GM18873 (cell line): ENCODE measurements around the gene KMT2C.
"Not testable (repeated sequence)": the region's sequence is repeated elsewhere in the genome, so short reads cannot be mapped to it uniquely, and the experiment has no call there.

ENCODE experiments used
- ATAC-seq: cut with Tn5 transposase; IDR thresholded peaks from one replicate; pipeline ENCODE4 v1.9.1; 2021; ENCODE audit warnings: mild to moderate bottlenecking, moderate library complexity, moderate number of reproducible peaks; ENCODE audit not compliant: unreplicated experiment, low FRiP score

Gene KMT2C

DNA sequence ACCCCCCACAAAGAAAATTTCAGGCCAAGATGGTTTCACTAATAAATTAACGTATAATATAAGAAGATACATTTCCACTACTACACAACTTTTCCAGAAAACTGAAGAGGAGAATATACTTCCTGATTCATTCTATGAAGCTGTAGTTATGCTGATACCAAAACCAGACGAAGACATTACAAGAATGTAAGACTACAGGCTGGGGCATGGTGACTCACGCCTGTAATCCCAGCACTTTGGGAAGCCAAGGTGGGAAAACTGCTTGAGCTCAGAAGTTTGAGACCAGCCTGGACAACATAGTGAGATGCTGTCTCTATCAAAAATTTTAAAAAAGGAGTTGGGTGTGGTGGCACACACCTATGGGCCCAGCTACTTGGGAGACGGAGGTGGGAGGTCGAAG lies 201.4 kb downstream of the KMT2C start:
- not testable (repeated sequence) for ATAC-seq

DNA sequence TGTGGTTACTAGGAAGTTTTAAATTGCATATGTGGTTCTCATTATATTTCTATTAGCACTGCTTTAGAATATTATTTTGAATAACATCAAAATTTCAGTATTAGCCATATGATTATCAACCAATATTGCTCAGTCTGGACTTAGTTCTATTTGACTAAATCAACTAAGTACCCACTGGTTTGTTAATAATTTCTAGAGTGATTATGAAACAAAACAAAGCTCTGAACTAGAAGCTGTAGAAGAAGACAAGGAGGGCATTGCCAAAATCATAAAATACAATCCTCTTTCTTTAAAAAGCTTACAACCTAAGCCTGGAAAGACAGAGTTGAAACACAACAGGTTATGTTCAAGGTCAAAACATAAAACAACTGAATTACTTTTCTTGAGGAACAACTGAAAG lies 204.7 kb downstream of the KMT2C start:
- ATAC-seq: no peak

DNA sequence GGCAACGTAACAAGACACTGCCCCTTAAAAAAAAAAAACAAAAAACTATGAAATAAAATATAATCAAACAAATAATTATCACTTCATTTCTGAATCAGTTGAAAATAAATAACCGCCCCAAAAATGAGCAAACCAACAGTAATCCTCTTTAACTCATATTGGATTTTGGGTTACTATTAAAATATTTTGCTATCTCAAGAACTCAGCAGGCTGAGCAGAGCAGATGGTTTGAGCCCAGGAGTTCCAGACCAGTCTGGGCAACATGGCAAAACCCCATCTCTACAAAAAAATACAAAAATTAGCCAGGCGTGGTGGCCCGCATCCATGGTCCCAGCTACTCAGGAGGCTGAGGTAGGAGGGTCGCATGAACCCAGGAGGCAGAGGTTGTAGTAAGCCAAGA lies 216.2 kb downstream of the KMT2C start:
- not testable (repeated sequence) for ATAC-seq

DNA sequence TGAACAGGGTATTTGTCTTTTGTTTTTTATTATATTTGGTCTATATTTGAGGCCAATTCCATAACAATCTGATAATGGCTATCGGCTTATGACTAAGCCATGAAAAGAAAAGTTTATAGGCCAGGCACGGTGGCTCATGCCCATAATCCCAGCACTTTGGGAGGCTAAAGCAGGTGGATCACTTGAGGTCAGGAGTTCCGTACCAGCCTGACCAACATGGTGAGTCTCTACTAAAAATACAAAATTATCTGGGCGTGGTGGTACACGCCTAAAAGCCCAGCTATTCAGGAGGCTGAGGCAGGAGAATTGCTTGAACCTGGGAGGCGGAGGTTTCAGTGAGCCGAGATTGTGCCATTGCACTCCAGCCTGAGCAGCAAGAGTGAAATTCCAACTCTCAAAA lies 227.0 kb downstream of the KMT2C start:
- ATAC-seq: not testable (repeated sequence)

DNA sequence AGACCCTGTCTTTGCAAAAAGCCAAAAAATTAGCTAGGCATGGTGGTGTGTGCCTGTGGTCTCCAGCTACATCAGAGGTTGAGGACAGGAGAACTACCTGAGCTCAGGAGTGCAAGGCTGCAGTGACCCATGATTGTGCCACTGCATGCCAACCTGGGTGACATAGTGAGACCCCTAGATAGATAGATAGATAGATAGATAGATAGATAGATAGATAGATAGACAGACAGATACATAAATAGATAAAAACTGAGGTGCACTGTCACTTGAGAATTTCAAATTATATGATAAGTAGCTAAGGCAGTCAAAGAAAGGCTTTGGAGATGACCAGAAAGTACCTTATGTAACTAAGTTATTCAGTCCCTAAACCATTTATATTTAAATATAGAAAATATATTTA lies 231.4 kb downstream of the KMT2C start:
- ATAC-seq: not testable (repeated sequence)

DNA sequence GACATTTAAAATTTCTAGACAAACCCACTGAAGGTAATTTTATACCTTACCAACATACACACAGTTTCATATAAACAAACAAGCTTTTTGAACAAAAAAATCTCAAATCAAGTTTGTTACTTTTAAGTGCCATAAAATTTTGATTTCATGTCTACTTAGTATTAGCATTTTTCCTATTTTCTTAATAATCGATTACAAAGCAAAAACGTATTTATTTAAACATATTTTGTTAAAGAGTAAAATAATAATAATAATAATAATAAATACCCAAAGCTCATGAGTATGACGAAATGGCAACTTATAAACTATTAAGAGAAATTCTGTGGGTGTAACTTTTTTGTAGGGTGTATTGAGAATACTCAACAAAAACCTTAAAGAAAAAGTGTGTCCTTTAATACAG lies 232.7 kb downstream of the KMT2C start:
- no peak for ATAC-seq

DNA sequence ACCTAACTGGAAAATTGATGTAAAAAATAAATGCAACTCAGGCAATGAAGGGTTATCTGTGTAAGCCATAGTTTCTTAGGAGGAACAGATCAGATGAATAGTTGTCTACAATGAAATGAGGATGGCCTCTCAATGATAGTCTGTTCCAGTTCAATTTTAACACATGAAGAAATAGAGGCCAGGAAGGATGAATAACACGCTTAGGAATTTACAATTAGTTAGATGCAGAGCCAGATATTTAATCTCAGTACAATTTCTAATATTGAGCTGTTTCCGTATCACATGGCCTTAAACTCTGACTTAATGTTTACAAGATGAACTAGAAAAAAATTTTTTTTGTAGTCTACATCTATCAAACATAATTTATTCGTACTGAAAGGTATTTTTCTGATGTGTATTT lies 233.7 kb downstream of the KMT2C start:
- ATAC-seq: no peak

DNA sequence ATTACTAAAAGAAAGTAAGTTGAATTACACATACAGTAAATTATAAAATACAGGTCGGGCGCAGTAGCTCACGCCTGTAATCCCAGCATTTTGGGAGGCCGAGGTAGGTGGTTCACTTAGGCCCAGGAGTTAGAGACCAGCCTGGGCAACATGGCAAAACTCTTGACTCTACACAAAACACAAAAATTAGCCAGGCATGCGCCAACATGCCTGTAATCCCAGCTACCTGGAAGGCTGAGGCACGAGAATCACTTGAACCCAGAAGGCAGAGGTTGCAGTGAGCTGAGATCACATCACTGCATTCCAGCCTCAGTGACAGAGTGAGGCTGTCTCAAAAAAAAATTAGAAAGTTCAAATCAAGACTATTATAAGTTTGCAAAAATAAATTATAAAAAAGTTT lies 235.4 kb downstream of the KMT2C start:
- no peak for ATAC-seq

DNA sequence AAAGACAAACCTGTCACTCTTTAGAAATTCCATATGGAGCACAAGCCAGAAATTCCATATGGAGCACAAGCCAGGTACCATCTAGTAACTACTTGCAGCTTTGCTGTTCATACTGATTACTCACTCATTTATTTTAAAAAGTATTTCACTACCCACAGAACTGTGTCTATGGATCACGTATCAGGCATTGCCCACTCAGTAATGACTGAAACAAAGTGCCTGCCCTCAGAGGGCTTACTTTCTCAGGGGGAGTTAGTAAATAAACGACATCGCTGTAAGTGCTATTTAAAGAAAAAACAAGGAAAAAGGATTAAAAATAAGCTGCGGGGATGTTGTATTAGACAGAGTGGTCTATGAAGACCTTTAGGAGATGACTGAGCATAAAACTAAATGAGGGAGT lies 239.4 kb downstream of the KMT2C start:
- ATAC-seq: no peak

DNA sequence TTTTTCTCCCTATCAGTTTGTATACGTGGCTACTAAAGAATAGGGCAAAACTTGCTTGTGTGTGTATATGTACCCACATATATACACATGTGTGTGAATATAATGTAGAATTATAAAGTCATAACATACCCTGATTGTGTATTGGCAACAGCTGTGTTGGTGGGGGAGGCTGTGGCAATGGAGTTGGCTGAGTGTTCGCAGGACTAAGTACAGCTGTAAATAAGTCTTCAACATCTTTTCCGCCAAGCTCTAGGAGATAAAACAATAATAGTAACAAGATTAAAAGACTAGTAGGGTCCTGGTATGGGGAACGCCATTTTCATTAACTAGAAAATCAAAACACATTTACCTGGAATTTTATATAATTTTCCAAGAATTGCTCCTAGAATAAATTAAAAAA lies 241.9 kb downstream of the KMT2C start:
- no peak for ATAC-seq

DNA sequence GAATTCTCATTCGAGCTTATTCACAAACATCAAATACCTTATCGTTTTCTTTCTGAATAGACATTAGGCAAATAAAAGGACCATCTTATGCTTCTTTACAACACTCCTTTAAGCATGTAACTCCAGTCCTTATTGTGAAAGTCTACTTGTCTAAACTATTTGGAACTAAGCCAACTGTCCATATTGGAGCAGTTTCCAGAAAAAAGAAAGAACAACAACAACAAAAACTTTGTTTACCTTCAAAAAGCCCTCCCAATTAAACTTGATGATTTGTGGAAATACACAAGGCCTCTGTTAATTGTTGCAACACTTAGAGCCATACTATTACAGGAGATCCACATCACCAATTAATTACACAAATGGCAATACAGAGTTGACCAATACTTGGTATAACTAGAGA lies 246.7 kb downstream of the KMT2C start:
- ATAC-seq: no peak

DNA sequence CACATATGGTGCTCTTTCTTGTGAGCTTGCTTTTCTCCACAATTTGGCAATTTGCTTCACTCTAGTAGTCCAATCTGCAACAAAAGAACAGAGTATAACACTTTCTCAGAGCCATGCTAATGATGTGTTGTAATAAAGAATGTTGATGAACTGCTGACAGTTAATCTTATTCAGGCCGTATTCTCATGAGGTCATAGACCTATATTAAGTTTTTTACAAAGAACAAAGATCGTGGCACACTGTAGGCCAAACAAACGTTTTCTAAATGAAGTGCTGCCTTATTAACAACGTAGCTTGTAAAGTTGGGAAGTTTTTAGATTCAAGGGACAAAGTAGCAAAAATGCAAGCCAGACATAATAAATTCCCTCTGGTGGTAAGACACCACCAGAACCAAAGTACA lies 250.2 kb downstream of the KMT2C start:
- ATAC-seq: no peak

DNA sequence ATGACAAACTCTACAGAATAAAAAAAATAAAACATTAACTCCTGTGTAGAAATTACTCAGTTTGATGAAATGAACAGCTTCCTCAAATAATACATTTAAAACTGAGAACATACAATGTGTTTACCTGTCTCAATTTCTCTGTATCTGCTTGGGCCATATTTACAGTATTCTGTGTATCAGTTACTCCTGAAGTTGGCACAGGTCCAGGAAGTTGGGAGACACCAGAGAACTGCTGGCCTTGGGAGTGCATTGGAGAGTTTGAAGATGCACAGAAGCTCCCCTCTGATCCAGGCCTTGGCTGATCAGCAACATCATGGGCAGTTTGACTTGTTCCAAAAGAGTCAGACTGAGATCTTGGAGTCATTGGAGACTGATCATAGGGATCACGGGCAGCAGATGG lies 255.2 kb downstream of the KMT2C start:
- ATAC-seq: no peak

DNA sequence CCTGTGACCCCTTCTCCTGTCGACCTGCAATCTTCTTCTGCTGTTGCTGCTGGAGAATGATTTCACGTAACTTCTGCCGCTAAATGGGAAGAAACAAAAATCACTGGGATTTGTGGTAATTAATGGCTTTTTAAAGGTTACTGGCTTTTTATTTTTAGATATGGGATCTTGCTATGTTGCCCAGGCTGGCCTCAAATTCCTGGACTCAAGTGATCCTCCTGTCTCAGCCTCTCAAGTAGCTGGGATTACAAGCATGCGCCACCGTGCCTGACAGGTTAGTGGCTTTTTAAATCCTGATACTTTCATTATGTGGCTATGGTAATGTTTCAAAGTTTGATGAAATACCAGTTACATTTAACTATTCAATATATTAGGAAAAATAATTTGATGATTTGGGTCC lies 255.8 kb downstream of the KMT2C start:
- no peak for ATAC-seq

DNA sequence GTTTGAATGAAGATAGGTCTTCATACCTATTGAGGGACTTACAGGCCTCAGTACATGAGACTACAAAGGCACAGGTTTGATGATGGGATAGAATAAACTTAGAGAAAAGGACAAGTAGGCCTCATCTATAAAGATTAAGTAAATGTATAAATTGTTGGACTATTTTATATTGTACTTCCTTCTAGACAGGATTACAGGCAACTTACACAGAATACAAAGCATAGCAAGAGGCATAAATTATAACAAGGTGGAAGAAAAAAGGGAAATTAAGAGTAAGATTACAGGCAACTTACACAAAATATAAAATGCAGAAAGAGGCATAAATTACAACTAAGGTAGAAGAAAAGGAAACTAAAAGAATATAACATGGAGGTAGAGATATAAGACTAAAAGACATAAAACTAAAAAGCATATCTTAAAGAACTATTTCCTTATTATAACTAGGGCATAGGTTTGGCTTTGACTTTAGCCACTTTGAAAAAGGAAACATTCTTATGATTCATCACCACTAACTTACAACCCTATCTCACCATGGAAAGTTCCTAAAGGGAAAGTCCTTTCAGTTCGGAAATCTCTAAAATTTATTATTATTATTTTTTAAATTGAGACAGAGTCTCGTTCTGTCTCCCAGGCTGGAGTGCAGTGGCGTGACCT lies 257.3 kb downstream of the KMT2C start:
- no peak for ATAC-seq

DNA sequence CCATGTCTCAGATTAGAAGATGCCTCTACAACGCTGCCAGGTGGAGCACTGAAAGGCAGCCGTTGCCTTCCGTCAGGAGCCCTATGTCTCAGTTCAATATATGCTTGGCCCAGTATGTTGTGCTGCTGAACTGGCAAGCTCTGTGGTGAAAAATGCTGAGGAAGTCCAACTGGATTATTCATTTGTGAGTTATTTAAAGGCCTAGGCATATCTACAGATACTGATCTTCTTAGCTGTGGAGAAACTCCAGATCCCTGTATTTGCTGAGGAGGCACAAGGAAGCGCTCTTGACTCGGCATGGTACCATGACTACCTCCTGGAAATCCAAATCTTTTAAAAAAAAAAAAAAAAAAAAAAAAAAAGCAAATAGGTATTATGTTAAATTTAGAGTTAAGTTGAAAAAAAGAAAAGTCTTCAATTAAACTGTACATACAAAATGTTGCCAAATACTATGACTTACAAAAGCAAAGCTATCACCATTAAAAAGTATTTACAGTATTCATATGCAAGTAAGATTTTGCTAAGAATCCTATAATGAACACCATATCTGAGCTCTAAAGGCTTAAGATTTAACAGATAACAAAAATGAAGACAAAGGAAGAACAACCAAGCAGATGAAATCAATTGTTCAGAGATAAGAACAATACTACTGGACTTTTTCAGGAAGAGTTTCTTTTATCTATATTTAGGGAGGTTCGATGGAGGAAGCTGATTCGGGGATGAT lies 258.0 kb downstream of the KMT2C start:
- no peak for ATAC-seq

DNA sequence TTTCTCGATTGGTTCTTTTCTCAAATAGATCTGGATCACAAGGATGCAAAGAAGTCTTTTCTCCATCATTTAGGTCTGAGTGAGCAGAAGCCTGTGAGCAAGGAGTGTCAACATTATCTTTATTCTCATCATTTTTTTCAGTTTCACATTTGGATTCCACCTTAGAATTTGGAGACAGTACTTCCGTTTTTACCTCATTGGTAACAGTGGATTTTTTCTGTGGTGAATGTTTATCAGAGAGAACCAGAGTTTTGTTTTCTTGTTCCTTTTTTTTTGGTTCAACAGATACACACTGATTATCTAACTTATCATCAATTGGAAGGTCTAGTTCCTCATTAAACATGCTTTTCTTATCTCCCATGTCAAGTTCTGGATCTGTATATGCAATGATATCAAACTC lies 259.0 kb downstream of the KMT2C start:
- no peak for ATAC-seq

DNA sequence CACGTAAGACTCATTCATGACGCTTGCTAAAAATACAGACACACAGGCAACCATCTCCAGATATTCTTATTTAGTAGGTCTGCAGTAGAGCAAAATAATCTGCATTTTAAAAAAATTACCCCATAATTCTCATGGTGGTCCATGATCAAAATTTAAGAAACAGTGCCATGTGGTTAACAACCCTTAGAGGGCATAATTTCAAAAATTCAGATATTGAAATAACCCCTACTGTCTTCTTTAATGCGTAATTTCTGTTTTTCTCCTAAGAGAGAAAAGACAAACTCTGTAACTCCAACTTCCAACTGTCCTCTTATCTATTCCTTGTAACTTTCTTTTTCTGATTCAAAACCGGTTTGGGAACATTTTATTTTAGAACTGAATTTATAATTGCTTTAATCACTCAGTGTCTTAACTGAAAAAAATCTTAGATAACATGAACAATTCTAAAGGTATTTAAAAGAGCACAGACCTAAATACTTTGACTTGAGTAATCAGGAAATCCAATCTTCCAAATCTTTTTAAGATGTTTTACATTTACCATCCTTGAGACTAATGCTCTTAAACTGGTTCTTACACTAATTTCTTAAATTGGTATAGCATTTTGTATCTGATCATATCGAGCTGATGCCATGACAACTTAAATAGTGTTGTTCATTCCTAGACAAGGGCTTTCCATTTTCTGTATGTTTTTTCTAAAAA lies 262.3 kb downstream of the KMT2C start:
- no peak for ATAC-seq

DNA sequence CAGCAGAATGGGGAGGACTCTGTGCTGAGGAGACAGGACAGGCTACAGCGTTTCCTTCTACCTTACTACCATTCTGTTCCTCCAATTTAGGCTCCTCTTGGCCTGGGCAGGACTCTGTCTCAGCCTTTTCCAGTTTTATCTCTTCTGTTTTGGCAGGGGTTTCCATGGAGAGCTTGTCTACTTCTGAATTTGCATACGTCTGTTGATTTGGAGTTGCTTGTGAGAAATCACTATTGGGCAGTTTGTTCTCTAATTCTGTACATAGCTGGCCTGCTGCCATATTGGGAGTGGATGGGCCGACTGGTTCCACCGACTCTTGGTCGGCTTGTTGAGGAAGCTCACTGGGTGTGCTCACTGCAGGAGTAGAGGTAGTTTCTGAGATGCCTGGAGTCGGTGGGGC lies 273.5 kb downstream of the KMT2C start:
- no peak for ATAC-seq

DNA sequence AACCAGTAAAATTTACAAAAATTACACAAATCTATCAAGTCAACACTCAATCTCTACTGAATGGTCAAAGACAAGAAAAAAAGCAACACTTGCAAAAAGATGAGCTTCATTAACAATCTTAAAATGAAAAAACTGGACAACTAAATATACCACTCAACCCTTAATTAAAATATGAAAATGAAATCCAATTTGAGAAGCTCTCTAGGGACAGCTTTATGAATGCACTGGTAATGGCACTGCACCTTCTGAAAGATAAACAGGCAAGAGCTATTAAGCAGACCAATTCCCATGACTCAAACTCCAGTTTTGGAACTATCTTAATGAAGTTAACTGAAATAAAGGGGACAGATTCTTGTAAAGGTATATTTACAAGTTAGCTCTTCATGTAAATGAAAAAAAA lies 274.6 kb downstream of the KMT2C start:
- no peak for ATAC-seq

DNA sequence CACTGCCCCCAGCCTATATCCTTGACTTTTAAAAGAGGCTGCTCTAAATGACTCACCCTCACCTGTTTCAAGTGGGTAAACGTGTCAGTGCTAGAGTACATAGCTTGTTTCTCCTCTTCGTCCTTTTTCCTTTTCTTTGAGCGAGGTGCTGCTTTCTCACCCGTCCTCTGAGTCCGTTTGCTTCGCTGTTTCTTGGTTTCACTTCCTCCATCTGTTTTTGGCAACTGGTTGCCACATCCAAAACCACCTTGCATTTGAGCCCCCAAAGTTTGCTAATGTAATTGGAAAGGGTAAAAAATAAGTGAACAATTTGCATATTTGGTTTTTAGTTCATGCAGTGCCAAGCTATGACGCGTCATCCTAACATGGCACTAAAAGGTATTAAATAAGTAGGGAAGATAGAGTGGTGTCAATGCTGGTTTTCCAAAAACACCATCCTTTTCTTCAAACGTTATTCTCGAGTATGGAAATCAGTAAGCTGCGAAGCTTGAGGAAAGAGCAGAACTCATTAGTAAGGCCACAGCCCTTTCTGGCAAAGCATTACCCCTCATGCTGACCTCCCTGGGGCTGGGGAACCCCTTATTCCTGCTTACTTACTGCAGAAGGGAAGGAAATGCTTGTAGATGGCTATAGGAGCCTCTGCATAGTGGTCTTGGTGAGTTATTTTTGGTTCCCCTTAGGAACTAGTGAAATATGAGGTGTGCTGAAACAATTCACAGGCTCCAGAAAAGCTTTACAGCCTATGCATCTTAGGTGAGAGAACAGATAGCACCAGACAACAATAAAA lies 276.8 kb downstream of the KMT2C start:
- peak; percentile 81 for ATAC-seq
